GM21423 (cell line): Measurements from ENCODE around the gene MAB21L3.
"Not testable (repeated sequence)": the region's sequence is repeated elsewhere in the genome, so short reads cannot be mapped to it uniquely, and the experiment has no call there.

Experiments
- ATAC-seq: cut with Tn5 transposase; IDR thresholded peaks from one replicate; pipeline ENCODE4 v1.9.1; 2021; ENCODE audit warnings: mild to moderate bottlenecking, moderate library complexity; ENCODE audit not compliant: unreplicated experiment

The MAB21L3 gene

GRCh38 chr1:116133696-116134475 lies 22.7 kb downstream of the MAB21L3 start:
- no peak for ATAC-seq

DNA sequence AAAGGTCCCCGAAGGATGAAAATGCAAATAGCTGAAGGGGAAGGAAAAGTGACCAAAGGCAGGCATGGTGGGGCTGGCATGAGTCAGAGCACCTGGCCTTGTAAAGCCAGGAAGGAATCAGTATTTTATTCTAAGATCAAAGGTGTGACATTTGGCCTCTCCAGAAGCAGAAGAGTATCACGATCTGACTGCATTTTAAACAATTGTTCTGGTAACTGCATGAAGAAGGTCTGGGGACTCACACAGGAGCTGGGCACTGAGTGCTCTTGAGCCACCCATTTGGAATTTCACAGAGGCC lies 23.2 kb downstream of the MAB21L3 start:
- no peak for ATAC-seq

GRCh38 chr1:116138277-116138792 lies 27.1 kb downstream of the MAB21L3 start:
- ATAC-seq, result no peak

DNA sequence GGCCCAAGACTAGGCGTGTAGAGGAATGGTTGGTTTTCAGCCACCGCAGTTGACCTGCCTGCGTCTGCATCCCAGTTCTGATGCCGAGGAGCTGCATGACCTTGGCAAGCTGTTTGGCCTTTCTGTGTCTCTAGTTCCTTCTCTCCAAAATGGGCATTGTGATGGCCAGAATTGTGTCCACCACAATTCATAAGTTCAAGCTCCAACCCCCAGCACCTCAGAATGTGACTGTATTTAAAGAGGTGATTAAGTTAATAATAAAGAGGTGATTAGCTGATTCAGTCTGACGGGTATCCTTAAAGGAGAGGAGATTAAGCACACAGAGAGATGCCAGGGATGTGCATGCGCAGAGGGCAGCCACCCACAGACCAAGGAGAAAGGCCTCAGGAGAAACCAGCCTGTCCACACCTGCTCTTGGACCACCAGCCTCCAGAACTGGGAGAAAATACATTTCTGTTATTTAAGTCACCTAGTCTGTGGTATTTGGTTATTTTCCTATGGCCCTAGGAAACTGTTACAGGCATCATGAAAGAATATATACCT lies 28.5 kb downstream of the MAB21L3 start:
- no peak for ATAC-seq

DNA sequence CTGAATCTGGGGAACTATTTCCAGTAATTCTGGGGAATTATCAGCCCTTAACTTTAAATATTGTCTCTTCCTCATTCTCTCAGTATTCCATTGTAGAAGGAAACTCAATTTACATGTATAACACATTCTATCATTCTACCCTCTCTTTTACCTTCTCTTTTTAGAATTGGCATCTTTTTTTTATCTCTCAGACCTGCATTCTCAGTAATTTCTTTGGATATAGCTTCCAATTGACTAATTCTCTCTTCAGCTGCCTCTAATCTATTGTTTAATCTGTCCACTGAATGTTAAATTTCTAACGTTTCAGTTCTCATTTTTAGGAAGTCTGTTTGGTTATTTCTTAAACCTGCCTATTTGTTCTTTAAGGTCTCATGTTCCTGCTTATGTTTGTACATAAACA lies 33.0 kb downstream of the MAB21L3 start:
- ATAC-seq, result no peak

DNA sequence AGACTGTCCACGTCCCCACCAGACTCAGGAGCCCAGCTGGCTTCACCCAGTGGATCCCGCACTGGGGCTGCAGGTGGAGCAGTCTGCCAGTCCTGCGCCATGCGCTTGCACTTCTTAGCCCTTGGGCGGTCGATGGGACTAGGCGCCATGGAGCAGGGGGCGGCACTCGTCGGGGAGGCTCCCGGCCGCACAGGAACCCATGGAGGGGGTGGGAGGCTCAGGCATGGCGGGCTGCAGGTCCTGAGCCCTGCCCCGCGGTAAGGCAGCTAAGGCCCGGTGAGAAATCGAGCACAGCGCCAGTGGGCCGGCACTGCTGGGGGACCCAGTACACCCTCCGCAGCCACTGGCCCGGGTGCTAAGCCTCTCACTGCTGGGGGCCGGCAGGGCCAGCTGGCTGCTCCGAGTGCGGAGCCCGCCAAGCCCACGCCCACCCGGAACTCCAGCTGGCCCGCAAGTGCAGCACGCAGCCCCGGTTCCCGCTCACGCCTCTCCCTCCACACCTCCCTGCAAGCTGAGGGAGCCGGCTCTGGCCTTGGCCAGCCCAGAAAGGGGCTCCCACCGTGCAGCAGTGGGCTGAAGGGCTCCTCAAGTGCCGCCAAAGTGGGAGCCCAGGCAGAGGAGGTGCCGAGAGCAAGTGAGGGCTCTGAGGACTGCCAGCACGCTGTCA lies 35.4 kb downstream of the MAB21L3 start:
- ATAC-seq, result not testable (repeated sequence)

GRCh38 chr1:116147114-116147510 lies 35.9 kb downstream of the MAB21L3 start:
- ATAC-seq, result no peak

GRCh38 chr1:116147972-116148371 lies 36.8 kb downstream of the MAB21L3 start:
- ATAC-seq, result no peak

GRCh38 chr1:116148967-116149366 lies 37.8 kb downstream of the MAB21L3 start:
- no peak for ATAC-seq

DNA sequence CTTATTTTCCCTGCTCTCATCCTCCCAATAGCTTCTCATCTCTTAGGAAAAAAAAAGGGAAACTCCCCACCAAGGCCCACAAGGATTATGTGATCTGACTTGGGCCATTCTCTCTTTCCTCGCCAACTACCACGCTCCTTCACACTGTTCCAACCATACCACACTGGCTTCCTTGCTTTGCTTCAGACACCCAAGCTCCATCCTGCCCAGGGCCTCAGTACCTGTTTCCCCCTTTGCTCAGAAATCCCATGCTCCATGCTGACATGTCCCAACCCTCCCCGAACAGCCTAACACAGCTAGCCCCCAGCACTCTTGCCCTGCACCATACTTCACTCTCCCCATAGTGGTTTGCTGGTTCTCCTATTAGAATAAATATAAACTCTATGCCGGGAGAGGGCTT lies 39.2 kb downstream of the MAB21L3 start:
- ATAC-seq, result no peak

DNA sequence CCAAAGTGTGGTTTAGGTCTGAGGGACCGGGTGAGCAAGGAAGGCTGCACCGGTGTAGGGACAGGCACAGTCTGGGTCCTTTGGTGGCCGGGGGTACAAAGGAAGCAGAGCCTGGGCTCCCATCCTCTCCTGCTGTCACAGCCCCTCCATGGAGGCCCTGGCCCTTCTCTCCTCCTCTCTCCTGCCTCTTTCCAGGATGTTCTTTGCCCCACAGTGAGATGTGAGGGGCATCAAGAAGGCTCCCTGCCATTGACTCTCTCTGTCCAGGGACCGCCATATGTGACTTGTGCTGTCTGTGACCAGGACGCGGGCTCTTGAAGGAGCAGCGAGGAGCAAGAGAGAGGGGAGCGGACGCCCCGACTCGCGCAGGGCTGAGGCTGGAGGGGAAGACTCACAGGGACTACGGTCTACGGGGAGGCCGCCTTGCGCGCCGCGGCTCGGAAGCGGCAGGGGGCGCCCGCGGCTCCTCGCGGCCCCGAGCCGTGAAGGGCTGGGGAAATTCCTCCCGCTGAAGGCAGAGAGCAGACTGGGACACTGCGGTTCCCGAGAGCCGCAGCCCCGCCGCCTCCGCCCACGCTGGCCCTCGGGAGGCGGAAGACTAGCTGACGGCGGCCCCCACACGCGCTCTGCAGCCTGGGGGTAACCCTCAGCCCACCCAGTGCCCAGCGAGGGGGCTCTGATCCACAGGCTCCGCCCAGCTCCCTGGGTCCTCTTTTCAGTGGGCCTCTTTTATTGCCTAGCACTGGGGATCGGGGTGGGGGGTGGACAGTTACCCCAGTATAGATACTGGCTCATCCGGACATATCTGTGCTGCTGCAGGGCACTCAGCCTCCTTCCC lies 40.8 kb downstream of the MAB21L3 start:
- ATAC-seq, result peak; percentile 92

GRCh38 chr1:116152577-116152943 lies 41.4 kb downstream of the MAB21L3 start:
- no peak for ATAC-seq

- ATAC-seq, result no peak
Observed at GRCh38 chr1:116152950-116153691, 41.9 kb downstream of the MAB21L3 start.

DNA sequence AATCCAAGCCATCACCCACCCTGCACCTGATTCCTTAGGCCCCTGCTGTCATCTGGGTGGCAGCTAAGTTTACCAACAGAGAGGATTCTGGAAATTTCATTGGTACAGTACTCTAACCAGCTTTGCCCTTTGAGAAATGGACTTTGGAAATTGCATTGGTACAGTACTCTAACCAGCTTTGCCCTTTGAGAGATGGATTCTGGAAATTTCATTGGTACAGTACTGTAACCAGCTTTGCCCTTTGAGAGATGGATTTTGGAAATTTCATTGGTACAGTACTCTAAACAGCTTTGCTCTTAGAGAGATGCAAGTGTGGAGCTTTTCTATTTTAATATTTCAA lies 42.5 kb downstream of the MAB21L3 start:
- ATAC-seq, result no peak

DNA sequence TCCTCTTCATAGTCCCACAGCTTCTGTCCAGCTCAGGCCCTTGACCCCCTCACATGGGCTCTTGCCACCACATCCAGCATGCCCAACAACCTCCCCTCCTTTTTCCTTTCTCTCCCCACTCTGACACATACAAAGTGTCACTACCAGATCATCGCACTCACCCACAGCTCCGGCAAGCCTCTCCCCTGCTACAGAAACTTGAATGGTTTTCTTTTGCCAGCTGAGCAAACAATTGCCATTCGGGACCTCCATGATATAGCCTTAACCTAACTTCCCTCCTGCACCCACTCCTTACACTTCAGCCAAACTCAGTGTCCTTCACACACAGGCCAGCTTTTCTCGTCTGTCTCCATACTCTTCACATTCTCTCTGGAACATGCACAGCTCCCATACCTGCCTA lies 43.3 kb downstream of the MAB21L3 start:
- ATAC-seq, result no peak

DNA sequence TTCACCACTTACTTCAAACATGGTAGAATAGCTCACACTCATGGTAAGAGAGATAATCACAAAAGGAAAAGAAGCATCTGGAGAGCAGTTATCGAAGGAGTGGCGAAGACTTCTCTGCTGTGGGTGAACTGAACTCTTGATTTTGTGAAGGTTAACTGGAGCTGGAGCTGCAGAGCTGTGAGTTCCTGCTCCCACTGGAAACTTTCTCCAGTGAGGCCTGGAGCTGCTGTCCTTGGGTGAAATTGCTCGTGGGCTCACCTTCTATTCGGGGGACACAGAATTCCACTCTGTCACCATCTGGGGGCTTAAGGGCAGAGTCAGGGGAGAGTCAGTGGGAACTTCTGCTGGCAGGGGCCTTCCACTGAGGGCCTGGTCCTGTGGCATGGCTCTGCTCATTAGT lies 45.9 kb downstream of the MAB21L3 start:
- ATAC-seq, result no peak

GRCh38 chr1:116159177-116159576 lies 48.0 kb downstream of the MAB21L3 start:
- no peak for ATAC-seq

- no peak for ATAC-seq
Observed at GRCh38 chr1:116159611-116160010, 48.4 kb downstream of the MAB21L3 start.

DNA sequence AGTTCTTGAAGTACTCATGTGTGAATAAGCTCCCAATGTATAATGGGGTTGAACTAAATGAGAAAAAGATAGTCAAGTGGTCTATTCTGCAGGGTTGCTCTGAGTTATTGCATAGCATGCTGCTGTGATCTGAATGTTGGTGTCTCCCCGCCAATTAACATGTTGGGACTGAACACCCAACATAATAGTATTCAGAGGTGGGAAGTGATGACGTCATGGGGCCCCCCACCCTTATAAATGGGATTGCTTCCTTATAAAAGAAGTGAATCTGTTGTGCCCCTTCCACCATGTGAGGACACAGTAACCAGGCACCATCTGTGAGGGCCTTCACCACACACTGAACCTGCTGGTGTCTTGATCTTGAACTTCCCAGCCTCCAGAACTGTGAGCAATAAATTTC lies 50.2 kb downstream of the MAB21L3 start:
- ATAC-seq, result no peak

GRCh38 chr1:116161877-116162390 lies 50.7 kb downstream of the MAB21L3 start:
- ATAC-seq, result no peak

DNA sequence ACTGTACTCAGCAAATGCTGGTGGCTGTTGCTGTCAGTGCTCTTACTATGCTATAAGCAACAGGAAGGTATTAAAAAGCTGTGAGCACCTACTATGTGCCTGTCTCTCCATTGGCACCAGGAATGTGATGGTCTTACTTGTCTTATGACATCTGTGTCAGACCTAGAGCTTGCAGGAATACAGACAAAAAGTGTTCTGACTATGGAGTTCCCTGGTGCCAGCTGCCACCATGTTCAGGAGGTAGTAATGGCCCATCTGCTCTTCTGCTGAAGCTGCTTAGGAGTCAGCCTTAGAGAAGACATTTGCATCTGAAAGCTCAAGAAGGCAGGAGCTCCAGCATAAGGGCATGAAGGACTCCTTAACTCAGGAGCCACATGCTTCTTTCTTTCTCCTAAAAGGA lies 52.3 kb downstream of the MAB21L3 start:
- no peak for ATAC-seq
